ENCODE results near the gene ZCRB1.

- TF ChIP-seq MAX (IDR thresholded peaks at IDR 0.05) = no peak
- no peak for TF ChIP-seq CREB1 (IDR thresholded peaks at IDR 0.05; ENCODE audit: low read depth)
- no peak for TF ChIP-seq RAD21 (IDR thresholded peaks at IDR 0.05; ENCODE audit: low read depth)
- TF ChIP-seq TCF12 (IDR thresholded peaks at IDR 0.05; ENCODE audit: low read depth) = no peak
- no peak for TF ChIP-seq CEBPB (IDR thresholded peaks at IDR 0.05)
- no peak for TF ChIP-seq EP300 (IDR thresholded peaks at IDR 0.05; ENCODE audit: borderline replicate concordance)
- no peak for TF ChIP-seq NFIC (IDR thresholded peaks at IDR 0.05)
- no peak for TF ChIP-seq USF1 (IDR thresholded peaks at IDR 0.05)
- TF ChIP-seq YY1 (IDR thresholded peaks at IDR 0.05; ENCODE audit: low read depth) = no peak
- TF ChIP-seq TEAD4 (IDR thresholded peaks at IDR 0.05) = no peak
- no peak for TF ChIP-seq ZBTB7A (IDR thresholded peaks at IDR 0.05; ENCODE audit: low read depth)
Measured at GRCh38 chr12:42308390-42308789, 17.5 kb downstream of the ZCRB1 start.

Data from Ishikawa (cell line).